Measurements from ENCODE around the gene ZFP3.
"Not testable (repeated sequence)": the region's sequence is repeated elsewhere in the genome, so short reads cannot be mapped to it uniquely, and the experiment has no call there.

ZFP3 gene

DNA sequence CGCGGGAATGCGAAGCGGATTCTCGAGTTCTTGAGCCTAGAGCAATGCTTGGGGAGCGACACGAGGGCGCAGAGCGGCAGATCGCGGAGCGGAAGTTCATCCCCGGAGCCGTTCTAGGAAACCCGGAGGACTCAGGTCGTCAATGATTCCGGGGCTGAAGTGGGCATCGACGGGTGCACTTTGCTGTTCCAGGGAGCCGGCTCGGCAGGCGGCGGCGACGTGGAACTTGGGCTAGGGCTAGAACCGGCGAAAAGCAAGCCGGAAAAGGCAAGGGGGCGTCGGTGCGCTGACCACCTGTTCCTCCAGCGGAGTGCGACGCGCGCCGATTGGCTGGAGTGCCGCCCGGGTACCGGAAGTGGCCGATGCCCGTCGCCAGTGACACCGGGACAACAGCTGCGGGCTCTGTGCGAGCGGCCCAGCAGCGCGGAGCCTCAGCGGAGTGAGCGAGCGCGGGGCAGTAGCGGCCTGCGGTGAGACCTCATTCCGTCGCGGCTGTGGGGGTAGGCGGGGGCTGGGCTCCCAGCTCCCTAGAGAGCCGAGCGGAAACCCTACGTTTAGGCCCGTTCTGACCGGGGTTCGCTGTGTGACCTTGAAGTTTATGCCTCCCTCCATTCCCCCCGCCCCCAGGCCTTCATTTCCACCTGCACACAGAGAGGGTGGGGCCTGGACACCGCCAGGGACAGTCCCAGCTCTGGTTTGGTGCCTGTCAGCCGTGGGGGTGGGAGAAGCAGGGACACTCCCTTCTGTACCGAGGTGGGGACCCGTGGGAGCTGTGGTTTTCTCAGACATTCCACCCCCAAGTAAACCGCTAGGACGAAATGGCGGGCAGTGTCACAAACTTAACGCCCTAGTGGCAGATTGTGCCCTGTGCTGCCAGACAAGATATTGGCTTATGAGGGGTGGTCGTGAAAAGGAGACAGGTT is at the start of gene ZFP3:
TSS of gene ZFP3 (plus strand) at position 362 of the 923 bp plus-strand sequence. CDS start 13,038 bp downstream, outside the sequence.
- peak; percentile 82 for DNase-seq

- not testable (repeated sequence) for DNase-seq
Observed at GRCh38 chr17:5030168-5030567, 48.1 kb upstream of the ZFP3 start.

GRCh38 chr17:5031365-5032082 is 46.7 kb upstream of the ZFP3 start:
- peak; percentile 78 for DNase-seq

DNA sequence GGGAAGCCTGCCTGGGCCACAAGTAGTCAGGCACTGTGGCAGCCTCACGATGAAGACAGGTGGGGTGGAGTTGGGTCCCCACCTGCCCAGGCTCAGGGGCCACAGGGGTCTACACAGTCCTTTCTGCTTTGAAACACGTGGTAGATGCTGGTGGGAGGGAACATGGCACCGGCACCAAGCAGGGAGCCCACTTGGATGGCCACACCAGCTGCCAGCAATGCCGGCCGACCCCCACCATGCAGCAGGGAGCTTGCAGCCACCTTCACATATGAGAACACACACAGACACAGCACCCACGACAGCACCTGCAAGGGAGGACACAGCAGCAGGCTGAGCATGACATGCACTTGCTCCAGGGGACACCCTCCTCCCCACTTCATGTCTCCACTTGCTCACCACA is 45.4 kb upstream of the ZFP3 start:
- no peak for DNase-seq

DNA sequence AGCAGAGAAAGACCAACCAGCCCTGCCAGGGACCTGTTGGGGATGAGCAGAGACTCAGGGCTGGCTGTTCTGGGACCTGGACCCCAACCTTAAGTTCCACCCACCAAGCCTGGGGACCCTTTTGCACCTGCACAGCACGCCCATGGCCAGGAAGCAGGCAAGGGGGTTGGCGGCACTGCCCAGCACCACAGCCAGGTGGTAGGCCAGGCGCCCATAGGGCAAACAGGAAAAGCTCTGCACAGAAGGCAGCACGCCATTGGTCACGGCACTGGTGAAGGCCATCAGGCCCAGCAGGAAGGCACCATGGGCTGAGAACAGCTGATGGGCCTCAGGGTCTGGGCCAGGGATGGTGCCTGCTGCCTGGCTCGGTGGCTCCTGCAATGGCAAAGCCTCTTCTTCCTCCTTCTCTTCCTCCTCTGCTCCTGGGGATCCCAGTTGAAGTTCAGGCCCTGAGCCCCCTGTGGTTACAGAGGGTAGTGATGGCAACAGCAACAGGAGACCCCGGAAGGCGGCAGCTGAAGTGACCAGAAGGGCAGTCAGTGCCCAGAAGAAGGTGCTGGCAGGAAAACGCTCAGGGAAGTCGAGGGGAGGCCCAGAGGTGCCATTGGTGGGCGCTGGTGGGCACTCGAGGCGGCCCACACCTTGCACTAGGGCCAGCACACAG is 44.8 kb upstream of the ZFP3 start:
- no peak for DNase-seq

- DNase-seq, result no peak
Observed at GRCh38 chr17:5034063-5034462, 44.2 kb upstream of the ZFP3 start.

DNA sequence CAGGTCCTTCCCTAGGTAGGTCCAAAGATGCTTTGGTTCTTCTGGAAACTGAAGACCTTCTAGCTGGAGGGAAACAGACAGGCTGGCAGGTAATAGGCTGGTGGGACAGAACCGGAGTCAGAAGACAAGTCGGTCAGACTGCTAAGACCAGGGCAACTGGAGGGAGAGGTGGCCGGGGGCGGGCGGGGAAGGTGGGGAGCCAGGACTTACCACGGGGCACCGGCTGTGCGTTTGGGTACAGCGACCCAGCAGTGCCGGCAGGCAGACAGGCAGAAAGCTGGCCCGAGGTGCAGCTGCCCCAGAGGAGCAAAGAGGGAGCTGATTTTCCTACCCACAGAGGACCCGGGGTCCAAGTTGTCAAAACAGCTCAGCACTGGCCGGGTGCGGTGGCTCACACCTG is 43.6 kb upstream of the ZFP3 start:
- no peak for DNase-seq

GRCh38 chr17:5035315-5035714 is 43.0 kb upstream of the ZFP3 start, which contains the start of gene SLC52A1:
Gene SLC52A1 (minus strand): TSS chr17:5035426. CDS start chr17:5034606, 820 bp downstream.
- DNase-seq, result no peak

DNA sequence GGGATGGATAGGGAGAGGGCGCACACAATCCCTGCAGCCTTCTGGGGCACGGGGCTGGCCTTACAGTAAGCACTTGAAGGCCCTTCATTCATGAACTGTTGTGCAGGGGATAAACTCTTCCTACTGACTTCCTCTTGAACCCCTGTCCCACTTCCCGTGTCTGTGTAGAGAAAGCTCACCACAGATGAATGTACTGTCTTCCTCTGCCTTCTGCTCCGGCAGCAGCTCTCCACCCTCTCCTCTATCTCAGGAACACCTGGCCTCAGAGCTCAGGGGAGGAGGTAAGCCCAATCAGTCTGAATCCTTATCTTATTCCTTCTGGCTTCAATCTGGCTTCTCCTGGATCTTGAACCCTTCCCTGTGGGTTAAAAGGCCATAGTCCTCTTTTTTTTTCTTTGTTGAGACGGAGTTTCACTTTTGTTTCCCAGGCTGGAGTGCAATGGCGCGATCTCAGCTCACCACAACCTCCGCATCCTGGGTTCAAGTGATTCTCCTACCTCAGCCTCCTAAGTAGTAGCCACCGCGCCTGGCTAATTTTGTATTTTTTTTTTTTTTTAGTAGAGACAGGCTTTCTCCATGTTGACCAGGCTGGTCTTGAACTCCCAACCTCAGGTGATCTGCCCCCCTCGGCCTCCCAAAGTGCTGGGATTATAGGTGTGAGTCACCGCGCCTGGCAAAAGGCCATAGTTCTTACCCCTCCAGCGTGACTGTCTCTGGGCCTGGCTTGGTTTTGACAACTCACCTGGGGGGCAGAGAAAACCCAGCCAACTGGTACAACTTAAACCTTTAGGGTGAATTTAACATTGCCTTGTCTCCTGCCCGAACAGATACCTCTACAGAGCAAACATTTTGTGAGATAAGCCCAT is 35.9 kb upstream of the ZFP3 start:
- no peak for DNase-seq

GRCh38 chr17:5043524-5043923 is 34.7 kb upstream of the ZFP3 start:
- no peak for DNase-seq

DNA sequence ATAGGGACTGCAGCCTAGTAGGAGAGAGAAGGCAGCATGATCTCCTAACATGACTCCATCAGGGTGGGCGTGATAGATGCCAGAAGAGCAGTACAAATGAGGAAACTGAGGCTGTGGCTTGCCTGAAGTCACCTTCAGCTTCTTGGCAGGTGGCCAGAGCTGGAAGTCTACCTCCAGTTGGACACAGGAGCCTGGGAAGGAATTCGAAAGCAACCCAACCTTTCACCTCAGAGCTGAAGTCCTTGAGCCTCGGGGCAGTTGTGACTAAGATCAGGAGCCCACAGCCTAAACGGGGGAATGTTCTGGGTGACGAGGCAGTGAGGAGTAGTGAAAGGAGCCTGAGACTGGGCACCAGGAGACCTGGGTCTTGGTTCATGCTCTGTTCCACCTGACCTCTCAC is 33.6 kb upstream of the ZFP3 start:
- no peak for DNase-seq

DNA sequence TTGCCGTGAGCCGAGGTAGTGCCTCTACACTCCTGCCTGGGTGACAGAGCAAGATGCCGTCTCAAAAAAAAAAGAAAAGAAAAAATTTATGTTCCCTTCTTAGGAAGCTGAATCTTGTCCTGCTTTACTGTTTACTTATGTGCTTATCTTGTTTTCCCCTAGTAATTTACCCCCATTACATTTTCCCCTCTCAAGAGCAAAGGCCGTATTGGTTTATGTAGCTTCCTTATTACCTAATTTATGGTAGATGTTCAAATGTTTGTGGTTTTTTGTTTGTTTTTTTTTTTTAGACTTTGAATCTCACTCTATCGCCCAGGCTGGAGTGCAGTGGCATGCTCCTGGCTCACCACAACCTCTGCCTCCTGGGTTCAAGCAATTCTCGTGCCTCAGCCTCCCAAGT is 32.8 kb upstream of the ZFP3 start:
- DNase-seq, result no peak

DNA sequence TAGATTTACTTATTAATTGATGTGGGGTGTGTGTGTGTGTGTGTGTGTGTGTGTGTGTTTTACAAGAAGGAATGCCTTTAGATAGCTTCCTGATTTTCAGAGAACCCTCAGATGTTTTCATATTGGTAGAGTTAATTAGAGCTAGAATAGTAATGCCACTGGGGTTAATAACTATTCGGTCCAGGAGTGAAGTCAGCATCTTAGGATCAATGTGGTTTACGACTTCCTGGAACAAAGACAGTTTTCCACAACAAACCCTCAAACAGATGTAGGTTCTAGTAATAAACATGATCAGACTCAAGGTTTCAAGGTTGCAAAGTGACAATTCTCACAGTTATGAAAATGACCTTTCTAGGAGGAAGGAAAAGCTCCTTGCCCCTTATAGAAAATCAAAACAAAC is 30.8 kb upstream of the ZFP3 start:
- DNase-seq, result no peak

GRCh38 chr17:5049314-5049841 is 28.9 kb upstream of the ZFP3 start:
- peak; percentile 80 for DNase-seq

DNA sequence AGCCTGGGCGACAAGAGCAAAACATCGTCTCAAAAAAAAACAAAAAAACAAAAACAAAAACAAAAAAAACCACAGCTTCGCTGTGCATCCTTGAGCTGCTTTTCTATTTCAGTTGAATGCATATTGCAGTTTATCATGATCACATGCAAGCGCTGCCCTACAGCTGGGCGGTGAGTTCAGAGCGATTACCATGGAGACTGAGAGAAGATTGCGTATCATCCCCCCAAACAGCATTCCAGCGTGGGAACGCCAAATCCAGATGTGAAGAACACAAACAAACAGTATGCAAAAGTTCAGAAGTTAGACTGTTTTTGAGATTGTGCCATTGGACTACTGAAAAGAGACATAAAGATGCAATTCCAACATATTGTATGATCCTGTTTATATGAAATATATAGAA is 28.0 kb upstream of the ZFP3 start:
- no peak for DNase-seq

DNA sequence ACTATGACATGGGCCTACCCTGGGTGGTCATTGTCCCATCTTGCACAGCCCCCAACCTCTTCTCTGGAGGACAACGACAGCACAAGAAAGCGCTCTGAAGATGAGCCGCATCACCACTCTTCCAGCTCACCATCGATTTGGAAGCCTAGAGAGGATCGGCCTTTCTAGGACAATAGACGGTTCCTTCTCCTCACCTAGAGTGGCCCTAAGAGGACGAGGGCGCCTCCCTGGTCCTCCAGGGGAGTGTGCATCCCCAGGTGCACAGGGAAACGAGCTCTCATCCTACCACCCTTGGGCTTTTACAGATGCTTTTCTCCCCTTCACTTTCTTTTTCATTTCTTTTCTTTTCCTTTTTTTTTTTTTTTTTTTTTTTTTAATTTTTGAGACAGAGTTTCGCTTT is 22.7 kb upstream of the ZFP3 start:
- DNase-seq, result no peak

DNA sequence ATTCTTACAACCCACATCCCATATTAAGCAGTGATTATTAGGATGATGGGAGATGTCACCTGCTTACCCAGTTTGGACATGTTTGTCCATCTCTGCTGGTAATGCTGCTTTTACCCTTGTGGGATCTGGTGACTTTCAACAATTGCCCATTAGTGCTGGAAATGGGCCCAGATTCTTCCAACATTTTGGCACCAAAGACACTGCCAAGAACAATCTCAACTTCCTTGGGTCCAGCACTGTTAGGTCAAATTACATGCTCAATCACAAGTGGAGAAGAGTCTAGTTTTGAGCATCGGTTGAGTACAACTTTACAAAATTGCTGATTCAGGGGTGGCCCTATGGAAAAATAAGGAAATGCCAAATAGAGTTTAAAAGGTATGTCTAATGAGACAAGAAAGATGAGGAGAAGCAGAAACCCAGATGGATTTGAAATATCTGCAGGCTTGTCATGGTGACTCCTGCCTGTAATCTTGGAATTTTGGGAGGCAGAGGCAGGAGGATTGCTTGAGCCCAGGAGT is 13.0 kb upstream of the ZFP3 start:
- DNase-seq, result no peak

GRCh38 chr17:5068236-5068635 is 10.0 kb upstream of the ZFP3 start:
- no peak for DNase-seq

DNA sequence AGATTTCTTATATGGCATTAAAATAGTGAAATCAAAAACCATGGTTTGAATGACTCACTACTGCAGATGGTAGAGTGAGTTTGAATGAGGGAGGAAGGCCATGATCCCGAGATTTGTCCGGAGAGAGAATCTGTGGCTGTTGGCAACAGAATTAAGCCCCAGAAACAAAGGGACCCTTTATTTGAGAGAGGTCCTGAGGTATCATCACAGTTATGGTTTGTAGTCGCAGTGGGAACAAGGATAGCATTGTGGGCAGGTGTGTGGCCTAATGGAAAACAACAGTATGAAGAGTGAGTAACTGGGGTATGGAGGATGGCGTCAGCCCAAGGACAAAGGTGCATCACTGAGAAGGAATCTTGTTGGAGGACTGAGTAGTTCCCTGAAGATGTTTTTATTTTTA is 8.5 kb upstream of the ZFP3 start:
- DNase-seq, result no peak

GRCh38 chr17:5075472-5075871 is 2.8 kb upstream of the ZFP3 start:
- not testable (repeated sequence) for DNase-seq

DNA sequence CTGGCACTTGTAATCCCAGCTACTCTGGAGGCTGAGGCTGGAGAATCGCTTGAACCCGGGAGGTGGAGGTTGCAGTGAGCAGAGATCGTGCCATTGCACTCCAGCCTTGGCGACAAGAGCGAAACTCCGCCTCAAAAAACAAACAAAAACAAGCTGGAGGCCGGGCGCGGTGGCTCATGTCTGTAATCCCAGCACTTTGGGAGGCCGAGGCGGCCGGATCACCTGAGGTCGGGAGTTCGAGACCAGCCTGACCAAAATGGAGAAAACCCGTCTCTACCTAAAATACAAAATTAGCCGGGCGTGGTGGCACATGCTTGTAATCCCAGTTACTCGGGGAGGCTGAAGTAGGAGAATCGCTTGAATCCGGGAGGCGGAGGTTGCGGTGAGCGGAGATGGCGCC is 992 bp upstream of the ZFP3 start:
- DNase-seq, result not testable (repeated sequence)

DNA sequence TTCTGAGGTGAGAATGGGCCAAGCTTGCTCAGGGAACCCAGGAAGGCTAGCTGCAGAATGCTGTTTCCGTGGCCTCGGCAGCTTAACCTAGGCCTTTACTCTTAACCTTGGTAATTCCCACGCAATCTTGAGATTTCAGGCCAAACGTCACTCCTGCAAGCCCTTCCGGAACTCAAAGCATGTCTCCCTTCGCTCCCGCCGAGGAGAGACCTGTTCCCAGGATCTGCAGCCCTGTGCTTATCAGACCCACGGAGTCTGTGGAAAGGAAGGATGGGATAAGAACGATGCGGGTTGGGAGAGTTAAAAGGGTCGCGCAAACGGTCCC is 524 bp upstream of the ZFP3 start:
- no peak for DNase-seq
